Activated T-cell treated with anti-CD3 and anti-CD28 coated beads for 4 hours (primary cell): ENCODE results near the gene STK38L.

Experiments
- DNase-seq: peaks from one replicate; pipeline ENCODE4 v3.0.0-alpha.2; 2020

STK38L gene

DNA sequence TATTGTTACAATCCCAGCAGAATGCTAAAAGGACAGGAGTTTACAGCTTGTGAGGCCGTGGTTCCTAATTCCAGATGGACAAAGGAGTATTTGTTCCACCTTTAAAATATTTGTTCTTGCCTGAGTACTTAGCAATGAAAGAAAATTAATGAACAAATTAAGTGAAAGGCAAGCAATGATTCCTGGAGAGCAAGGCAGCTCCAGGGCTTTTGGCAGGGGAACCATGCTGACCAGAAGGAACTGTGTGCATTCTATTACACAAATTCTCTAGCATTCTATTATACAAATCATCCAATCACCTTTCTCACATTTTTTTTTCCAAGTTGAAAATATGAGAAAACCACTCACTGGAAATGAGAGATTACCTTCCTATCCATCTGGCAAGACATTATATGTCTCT, 86.8 kb downstream of the STK38L start:
- no peak for DNase-seq

DNA sequence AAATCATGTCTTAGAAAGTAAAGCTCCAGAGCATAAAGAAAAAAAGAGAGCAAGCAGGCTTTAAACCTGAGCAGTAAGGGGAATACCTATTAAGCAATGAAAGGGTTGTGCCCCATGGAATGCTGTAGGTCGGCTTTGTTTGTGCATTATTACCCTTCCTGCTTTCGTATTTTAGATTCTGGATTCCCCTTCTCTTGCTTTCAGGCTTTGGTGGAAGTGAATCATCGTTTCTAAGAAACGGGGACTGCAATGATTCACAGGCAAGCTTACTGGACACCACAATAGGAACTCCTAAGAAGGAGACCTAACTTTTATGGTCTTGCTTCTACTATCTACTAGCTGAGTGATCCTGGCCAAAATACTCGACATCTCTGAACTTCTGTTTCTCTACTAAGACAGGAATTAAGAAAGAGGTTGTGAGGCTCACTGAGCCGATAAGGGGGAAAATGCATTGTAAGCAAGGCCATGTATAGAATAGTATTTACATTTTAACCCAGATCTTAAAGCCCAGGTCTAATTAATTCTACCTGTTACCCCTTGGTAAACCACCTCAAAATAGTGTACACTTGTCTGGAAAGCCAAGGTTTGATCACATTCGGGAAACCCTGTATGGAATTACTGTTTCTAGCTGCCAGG, 87.3 kb downstream of the STK38L start:
- DNase-seq: no peak

DNA sequence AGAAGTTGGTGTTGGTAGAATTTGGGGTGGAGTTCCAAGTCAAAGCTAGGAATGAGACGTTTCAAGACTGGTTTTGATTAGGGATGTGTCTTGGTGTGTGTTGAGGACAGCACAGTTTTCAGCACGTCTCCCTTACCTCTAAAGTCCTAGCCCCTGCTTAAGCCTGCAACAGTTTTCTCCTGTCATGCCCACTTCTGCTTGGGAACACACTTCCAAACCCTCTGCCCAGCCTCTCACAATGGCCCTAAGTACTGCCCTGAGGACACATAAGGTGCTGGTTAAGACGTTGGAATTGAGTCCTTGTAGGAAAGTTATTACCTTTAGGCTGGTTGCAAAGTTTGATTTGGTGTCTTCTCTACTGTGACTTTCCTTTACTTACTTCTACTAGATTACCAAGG, 87.8 kb downstream of the STK38L start:
- DNase-seq: no peak

DNA sequence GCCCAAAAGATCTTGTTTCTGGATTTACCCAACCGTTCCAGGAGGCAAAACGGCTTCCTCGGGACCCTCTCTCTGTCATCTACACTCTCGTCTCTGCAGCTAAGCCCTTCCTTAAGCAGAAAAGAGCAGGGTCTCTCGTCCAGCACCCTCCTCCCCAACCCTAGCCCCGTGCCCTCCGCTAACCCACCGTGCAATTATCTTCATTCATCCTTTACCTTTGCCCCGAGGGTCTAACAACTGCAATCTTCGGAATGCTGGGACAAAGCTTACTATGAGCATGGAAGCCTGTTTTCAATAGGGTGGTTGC, 88.3 kb downstream of the STK38L start:
- no peak for DNase-seq

DNA sequence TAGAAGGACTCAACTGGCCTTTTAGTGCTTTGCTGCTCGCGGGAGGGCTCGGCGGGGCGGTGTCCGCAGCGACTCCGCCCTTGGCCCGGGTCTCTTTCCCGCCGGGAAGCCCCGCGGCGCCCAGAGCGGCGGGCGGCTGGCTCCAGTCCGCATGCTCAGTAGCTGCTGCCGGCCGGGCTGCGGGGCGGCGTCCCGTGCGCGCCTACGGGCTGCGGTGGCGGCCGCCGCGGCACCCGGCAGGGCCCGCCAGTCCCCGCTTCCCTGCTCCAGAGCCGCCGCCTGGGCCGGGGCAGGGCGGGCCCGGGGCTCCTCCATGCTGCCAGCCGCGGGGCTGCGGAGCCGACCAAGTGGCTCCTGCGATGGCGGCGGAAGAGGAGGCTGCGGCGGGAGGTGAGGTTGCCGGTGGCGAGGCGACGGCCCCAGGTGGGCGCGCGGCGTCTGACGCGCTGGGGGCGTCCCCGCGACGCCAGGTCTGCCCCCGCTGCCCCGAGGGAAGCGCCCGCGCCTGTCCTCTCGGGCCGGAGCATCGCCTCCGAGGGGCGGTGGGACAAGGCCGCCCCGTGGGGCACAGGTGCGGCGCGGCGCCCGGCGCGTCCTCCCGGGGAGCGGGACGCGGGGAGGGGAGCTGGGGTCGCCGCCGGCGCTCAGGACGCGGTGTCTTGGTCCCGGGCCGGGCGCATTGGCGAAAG, 88.8 kb downstream of the STK38L start, which contains the start of gene BMAL2:
Gene BMAL2, plus strand, starts transcription at position 123 of the 689 bp plus-strand sequence. Its CDS starts 237 bp downstream, at position 360.
- peak; percentile 5 for DNase-seq

DNA sequence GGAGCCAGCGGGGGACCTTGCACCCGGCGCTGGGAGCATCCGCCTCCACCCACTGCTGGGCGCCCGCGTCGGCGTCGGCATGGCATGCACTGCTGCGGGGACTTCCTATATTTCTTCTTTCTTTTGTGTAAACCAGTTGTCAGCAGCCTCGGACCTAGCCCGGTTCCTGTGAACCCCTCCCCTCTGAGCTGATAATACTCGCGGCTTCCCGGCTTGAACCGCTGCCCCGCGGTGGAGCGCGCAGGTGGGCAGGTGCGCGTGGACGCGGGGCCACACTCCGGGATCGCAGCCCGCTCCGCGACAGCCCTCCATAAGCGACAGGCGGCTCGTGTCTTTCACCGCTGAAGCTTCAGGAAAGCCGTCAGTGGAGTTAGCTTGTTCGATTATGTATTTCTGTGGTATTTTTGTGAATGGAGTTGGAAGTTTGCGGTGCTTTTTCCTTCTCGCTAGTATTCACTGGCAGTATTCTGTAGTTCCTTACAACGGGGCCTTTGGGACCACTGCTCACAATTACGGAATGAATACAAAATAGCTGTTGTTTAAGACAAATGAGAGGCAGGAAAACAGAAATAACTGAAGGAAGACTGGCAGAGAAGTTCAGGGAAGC, 89.4 kb downstream of the STK38L start:
- DNase-seq: peak; percentile 6

DNA sequence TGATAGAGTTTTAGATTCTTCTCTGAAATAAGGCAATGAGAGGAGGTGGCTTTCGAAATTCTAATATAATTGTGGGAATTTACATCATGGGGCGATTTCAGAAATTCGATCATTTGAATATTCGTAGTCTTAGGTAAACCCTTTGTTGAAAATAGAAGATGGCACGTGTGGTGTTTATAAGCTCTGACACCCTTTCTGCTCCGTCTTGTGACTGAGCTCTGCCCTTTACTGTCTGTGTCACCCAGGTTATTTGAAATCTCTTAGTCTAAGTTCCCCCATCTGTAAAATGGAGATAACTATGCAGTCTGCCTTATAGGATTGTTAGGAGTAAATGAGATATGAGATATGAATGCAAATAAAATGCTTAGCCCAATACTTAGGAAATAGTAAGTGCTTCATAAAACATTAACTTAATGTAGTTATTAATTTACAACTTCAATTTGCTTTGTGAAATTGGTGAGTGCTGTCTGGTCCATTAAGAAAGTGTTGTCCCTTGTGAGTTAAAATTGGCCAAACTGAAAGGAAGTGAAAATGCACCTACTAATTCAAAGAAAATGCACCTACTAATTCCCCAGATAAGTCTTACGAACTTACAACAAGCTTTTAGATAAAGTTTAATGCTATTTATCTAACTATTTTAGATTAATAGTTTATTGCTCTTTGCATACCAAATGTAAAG, 90.1 kb downstream of the STK38L start:
- no peak for DNase-seq

DNA sequence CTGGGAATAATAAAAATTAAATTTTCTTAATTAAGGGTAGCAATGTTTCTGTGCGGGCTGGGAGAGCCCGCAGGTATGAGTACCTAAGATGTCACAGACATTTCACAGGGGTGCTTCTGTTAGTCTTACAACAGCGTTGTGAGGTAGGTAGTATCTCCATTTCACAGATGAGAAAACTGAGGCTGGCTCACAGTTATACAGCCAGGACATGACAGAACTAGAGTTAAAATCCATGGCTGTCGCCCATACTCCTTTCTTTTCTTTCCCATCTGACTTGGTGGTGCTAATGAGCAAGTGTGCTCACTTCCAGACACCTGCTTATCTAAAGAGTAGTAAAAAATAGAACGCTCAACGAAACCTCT, 90.6 kb downstream of the STK38L start:
- no peak for DNase-seq

DNA sequence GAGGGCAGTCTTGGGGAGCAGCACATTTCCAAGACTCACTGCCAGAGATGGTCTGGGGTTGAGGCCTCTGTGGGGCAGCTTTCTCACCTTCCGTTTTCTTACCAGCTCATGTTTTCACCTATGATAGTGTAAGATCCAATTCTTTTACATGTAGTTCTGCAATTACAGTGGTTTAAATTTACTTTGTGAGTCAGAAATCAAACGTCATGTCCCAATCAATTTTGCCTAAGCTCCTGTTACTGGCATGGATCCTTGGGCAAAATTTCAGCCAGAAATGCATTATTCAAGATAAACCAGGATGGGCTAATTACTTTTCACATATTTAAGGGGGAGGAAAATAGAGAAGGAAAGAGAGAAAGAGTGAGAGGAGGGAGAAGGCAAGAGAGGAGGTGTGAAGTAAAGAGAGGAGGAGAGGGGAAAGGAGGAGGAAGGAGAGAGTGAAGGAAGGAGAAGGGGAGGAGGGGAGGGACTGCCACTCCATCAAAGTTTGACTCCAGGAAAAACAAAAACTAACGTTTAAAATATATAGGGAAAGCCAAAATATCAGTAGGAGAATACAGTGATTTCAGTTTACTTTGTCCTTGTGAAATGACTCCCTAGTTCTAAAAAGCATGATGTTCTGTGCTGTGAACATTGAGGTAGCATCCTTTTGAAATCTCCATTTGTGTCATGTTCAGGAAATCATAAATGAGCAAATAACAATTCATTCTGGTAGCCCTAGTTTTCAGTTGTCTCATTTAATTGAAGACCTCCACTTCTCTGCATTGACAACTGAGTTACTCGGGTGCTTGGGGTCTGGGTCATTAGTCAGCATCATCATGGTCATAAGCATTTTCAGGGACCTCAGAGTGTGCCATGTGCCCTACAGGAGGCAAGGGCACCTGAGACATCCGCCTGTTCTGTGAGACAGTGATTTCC, 91.5 kb downstream of the STK38L start:
- no peak for DNase-seq

DNA sequence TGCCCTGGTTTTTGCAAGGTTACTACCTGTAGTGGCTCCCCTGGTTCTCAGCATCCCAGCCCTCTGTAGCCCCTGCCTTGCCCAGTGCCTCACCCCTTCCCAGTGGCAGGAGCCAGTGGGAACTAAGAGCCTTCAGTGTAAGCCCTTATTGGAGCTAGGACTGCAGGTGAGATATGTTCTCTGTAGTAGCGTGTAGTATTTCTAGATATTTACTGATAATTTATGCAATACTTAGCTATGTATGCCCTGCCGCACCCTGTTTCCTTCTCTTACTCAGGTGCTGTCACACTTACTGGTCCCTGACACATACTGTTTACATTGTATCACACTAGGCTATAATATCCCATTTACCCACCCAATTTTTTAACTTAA, 92.2 kb downstream of the STK38L start:
- DNase-seq: no peak

DNA sequence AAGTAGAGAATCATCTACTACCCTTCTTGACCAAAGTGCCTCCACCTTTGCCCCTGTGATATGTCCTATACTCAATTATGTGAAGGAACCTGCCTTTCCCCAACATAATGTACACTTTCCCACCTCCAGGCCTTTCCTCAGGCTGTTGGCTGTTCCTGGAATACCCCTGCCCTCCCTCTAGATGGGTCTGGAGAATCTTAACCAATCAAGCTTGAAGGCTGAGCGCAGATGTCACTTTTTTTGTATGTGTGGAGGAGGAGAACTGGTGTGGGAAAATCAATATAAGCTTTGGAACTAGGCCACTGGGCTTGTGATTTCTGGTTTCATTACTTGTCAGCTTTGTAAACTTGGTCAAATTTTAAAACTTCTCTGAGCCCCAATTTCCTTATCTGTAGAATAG, 93.3 kb downstream of the STK38L start:
- DNase-seq: no peak

DNA sequence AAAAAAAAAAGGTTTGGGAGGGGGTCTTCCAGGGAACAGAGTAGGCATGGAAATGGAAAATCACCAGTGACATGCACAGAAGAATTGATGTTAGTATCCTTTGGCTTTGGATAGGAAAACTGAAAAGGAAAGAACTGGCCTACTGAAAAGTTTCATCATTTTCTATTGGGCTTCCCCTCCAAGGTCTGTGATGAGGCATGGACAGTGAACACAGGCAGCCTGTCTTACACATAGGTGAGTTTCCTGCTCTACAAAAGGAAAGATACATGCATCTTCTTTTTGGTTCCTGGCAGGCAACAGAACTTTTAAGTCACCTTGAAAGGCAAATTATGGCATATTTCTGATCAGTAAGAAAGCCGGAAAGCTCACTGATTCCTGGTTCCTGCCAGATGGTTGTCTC, 94.4 kb downstream of the STK38L start:
- DNase-seq: no peak

DNA sequence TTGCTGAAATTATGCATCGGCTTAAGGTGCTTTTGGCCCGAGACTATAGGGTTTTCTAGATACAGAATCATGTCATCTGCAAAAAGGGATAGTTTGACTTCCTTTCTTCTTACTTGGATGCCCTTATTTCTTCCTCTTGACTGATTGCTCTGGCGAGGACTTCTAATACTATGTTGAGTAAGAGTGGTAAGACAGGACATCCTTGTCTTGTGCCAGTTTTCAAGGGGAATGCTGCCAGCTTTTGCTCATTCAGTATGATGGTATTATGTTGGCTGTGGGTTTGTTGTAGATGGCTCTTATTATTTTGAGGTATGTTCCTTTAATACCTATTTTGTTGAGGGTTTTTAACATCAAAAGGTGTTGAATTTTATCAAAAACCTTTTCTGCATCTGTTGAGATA, 96.9 kb downstream of the STK38L start:
- no peak for DNase-seq

DNA sequence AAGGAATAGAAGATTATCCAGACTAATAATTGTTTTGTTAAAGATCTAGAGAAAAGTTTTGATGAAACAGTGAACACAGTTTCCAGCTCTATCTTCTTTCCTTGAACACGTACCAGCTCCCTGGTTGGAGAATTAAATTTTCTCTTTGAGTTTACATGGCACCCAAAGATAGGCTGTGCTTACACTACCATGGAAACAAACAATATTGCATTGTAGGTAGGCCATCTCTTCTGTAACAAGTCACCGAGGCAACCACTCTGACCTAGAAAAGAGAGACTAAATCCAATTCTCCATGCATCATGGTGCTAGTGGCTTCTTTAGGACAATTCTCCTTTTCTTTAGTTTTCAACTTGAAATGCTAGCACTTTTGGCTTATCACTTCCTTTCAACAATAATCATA, 98.5 kb downstream of the STK38L start:
- no peak for DNase-seq

DNA sequence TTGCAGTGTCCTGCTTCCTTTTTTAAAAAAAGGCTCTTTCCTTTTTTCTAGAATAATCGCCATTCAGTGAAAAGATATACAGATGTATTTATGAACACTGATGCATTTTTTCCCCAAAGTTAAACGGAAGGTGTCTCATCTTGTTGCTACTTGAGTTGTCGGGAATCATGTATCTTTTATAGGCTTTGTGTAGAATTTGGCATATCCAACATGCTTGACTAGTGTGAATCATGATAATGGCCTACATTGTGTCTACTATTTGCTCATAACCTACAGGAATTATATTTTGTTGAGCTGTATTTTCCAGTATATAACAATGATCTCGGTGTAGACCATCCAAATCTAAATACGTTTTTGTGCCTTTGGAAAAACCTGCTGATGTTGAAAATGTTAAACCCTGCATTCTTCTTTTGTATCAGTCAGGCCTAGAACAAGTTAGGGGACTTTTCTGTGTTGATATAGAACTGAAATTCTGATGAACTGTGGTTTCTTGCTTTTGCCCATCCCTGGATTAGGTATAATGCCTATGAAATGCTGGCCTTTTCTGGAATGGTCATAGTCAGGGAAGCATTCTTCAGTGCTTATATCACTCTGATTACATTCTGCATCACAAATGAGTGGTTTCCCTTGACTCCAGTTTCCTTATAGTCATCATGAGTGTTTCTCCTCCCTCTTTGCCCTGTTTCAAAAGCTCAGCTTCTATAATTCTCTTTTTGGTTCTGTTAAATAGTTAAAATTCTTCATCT, 99.3 kb downstream of the STK38L start:
- DNase-seq: no peak

DNA sequence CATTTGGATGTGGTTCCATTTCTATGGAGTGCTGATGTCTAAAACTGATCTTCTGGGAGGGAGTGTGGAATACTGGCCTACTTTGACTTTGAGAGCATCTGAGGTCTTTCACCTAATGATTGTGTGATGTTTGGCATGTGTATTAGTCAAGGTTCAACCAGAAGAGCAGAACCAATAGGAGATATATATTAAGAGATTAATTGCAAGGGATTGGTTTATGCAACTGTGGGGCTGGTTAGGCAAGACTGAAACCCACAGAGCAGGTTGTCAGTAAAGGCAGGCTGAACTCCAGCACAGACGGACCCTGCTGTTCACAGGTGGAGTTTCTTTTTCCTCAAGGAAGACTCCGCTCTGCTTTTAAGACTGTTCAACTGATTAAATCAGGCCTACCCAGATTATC, 100.2 kb downstream of the STK38L start:
- DNase-seq: no peak

DNA sequence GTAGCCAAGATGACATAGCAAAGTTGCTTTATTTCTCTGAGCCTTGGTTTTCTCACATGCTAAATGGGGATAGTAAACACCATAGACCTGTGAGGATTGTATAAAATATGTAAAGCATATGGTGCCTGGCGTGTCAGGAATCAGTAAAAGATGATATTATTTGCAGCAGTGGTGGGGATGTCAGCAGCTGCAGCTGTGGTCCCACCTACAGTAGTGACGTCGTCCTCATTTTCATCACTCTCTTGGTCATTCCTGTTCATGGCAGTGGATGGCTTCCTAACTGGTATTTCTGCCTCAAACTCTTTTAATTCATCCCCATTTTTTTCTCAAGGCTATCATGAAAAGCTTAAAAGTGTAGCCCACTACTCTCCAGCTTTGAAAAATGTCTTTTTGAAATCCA, 100.7 kb downstream of the STK38L start:
- no peak for DNase-seq

DNA sequence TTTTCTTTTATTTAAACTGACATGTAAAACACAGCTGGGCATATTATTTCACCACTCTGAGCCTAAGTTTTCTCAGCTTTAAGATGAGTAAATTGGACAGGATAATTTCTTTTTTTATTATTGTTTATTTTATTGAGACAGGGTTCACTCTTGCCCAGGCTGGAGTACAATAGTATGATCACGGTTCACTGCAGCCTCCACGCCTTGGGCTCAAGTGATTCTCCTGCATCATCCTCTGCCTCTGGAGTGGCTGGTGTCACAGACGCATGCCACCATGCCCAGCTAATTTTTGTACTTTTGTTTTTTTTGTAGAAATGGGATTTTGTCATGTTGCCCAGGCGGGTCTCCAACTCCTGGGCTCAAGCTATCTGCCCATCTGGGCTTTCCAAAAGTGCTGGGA, 101.3 kb downstream of the STK38L start:
- DNase-seq: no peak

DNA sequence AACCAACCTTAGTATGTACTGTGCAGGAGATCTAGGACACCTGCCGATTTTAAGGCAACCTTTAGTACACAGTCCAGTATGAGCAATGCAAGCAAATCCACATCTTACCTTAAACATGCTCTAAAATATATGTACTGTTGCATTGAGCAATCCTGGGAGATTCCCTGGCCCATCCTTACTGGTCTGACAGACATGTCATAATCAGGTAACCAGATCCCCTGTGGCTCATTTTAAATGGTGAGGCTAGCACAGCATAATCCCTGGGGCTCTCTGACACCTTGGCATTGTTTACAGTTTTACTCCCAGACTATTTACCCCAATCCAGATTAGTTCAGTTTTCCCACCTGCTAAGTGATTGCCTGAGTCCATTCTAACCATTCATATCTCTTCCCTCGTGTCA, 103.7 kb downstream of the STK38L start:
- DNase-seq: no peak

DNA sequence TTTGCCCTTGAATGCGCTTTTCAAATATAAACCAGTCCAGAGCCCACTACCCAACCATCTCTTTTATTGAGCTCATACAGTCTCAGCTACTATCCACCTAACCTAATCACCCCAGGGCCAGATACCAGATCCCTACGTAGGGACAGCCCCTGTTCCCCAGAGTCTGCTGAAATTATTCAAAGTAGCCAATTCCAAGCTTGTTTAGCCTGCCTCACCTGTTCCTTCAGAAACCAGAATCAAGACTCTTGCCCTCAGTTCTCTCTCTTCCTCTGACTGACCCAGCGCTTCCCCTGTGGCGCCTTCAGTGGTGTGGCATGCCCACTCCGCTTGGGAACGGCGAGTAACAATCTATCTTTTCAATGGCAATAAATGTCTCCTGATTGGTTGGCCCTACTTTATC, 107.4 kb downstream of the STK38L start:
- DNase-seq: no peak

DNA sequence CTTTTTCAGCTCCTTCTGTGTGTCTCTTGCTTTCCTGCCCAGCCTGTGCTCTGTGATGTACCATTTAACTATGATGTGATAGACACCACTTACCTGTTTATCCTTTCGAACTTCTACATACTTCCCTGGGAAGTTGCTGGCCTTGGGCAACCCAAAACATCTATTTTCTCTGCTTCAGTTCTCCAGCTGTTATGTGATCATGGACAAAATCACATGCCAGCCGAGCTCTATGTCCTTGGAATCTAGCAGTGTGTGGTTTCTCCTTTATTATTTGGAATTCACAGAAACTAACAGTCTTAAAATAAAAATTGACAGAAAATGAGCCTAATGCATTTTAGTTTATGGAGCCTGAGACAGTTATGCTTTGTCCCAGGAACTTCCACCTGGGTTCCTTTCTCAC, 111.4 kb downstream of the STK38L start:
- DNase-seq: no peak

DNA sequence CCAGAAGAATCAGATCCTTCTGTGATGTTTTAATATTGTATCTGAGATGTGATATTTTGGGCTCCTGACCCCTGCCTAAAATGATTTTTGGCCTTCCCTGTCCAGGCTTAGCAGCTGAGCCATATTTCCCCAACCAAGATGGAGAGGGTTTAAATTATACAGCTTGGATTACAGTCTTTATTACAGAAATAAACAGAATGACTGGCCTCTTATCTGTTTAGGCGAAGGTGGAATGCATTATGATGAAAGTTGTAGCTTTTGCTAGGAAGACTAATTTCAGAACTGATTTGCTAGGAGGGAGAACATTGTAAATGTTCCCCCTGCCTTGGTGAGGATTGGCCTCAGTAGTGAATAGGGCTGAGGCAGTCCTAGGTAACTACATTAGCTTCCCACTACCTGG, 111.9 kb downstream of the STK38L start:
- no peak for DNase-seq
